Measurements from ENCODE around the gene NDRG4.

- TF ChIP-seq EZH2 (IDR thresholded peaks at IDR 0.05; ENCODE audit: insufficient read depth, poor library complexity, severe bottlenecking) (no peak), EZH2phosphoT487 (IDR thresholded peaks at IDR 0.05; ENCODE audit: insufficient read depth, low read depth) (no peak)
These were observed 49.4 kb upstream of the NDRG4 start for GRCh38 chr16:58450590-58450989.

All from GM23248 (cell line).